Stimulated activated CD4-positive, alpha-beta T cell treated with anti-CD3 and anti-CD28 coated beads, Interleukin-1b, Interleukin-23, amount 100 ng/mL, for 1 hour (primary cell): ENCODE results near the gene JPH4.

Experiments used
- DNase-seq, 2 donors: peaks; one replicate each; pipeline ENCODE4 v3.0.0-alpha.2; 2020; ENCODE audit warnings: low read depth in 2 of 2

Gene JPH4

DNA sequence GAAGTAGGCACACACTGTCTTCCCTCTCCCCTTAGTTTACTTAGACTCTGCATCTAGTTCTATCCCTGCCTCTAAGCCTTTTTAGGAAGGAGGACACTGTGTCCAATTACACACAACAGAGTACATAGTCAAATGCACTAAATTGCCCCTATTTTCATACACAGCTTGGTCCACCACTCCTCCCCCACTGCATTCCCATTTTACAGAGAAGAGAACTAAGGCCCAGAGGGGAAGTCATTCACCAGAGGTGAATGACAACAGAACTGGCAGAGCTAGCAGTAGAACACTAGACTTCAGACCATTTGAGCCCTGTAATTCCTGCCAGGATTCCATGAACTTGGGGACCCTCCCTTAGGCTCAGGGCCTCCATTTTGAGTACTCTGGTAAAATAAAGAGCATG is 1.1 kb upstream of the JPH4 start:
- DNase-seq: no peak

DNA sequence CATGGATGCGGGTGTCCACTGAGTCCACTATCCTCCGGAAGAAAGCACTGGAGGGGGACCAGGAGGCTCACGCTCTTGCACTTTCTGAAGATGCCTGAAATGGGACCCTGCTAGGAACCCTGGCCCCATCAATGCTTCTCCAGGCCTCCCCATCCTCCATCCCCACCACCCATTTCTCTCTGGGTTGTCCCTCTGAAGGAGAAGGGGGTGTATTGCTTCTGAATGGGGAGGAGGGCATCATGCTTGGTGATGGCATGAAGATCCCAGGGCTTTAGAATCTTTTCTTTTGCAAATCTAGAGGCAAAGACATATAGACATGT is 681 bp upstream of the JPH4 start:
- DNase-seq: no peak

DNA sequence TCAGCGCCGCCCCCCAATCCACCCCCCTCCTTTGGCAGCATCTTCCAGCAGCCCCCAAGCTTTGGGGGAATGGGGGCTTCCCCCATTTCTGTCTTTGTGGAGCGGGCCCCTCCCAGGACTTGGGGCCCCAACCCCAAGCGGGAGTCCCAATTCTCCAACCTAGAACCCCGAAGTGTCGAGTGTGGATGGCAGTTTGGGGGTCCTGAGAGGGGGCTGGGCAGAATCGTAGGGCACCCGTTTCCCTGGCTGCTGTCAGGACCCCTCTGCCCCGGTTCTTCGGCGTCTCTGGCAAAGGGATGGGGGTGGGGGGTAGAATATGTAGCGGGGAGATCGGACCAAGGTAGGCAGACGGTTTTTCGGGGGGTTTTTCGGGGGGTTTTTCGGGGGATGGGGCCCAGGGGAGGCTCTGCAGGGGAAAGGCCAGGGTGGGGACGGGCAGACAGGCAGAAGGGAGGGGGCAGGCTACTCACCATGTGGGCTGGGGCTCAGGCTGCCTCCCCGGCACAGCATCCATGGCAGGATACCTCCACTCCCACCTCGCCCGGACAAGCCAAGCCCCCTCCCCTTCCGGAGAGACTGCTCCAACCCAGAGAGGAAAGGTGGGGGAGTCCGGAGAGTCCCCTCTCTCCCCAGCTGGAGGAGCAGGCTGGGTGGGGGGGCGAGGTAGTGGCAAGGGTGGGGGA is 739 bp downstream of the JPH4 start:
- no peak for DNase-seq

DNA sequence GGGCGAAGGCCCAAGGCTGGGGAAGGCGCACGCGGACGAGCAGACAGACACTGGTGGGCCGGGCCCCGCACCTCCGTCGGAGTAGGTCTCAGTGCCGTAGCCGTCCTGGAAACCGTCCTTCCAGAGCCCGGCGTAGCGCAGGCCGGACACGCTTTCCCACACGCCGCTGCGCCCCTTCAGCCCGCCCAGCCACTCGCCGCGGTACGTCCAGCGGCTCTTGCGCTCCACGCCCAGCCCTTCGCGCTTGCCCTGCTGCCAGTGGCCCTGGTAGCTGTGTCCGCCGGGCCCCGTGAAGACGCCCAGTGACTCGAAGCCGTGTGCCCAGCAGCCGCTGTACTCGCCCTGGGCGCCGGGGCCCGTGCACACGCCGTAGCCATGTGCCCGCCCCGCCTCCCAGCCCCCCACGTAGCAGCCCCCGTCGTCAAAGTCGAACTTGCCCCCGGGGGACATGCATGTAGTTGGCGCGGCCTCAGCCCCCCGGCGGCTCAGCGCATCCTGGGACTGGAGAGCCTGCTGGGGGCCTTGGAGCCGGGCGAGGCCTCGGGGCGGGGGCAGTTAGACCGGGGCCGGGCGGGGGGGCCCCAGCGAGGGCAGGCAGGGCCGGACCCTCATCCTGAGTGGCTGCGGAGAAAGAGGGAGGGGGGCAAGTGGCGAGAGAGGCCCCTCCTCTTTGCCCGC is 1.4 kb downstream of the JPH4 start:
- DNase-seq: no peak

DNA sequence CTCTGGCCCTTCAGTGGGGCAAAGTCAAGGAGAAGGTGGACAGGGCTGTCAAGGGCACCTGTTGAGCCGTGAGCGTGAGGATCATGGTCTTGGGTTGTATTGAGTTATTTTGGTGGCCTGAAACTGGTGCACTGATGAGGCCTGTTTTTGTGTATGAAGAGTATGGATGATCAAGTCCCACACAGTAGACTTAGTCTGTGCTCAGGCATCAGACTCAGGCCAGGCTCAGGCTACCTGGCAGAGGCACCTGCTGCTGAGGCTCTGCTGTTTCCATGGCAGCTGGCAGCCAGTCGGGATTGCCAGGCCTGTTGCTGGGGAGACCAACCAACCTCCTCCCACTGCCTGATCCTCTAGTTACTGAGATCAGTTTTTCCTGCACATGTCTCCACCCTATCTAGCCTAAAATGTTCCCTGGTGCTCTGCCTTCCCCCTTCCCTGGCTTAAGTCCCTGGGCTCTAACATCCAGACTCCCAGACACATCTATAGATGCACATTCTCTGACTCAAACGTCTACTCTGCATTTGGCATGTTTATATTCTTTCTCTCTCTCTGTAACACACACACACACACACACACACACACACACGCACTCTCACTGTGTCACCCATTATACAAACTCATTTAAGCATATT is 5.1 kb downstream of the JPH4 start:
- DNase-seq: no peak

DNA sequence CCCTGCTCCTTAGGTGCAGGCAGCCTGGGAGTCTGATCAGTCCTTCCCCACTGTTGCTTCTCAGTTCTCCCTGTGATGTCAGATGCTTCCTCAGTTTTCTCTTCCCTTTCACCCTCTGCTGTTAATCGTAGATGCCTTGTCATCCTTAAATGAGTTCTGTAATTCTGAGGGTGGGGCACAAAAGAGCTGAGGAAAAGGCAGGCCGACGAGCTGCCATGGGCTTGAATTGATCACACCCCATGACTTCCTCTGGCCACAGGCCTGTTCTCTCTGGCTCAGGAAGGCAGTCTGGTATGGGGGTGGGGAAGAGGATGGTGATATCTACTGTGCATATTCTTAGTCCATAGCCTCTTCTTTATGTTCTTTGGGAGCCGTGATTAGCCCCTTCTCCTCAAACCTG is 5.8 kb downstream of the JPH4 start:
- no peak for DNase-seq

DNA sequence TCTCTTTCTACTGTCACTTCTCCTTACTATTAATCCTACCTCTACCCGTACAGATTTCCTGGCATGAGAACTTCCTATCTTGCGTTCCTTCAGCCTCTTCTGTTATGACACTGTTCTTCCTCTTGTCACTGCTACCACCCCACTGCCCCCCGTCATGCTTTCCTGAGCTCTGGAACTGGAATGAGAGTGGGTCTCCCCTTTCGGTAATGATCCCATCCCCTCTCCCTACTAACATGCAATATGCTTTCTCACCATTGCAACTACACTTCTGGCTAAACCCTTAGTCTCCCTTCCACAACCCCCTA is 6.1 kb downstream of the JPH4 start:
- DNase-seq: no peak

DNA sequence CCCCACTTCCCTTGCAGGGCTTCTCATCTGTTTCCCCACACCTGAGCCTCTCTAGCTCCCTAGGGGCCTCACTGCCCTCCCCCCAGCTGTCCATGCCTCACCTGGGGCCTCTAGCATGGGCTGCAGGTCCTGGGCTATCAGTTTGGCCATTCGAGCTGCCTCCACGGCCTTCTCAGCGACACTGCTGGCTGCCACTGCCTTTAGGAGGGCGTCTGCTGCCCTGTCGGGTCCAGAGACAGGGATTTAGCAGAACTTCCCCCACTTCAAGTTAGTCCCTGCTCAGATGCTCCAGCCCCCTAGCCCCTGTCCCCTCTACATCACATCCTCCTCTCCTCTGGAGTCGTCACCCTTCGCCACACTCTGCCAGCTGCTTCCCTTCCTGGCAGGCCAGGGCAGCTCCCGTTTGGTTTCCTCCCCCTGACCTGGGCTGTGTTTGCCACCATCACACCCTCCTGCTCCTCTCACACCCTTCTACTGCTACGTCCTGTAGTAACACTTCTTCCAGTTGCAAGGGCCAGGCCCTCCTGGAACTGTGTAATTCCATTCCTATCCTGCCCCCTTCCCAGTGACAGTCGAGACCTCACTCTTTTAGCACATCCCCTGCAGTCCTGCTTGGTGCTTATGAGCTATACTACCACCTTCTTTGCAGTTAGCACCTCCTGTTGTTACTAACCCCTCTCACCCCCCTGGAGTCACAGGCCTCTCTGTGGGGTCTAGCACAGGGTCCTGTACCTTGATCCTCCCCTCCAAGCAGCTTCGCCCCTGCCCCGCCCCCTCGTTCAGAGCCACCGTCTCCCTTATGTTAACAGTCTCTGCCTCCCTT is 6.7 kb downstream of the JPH4 start:
- DNase-seq: no peak

DNA sequence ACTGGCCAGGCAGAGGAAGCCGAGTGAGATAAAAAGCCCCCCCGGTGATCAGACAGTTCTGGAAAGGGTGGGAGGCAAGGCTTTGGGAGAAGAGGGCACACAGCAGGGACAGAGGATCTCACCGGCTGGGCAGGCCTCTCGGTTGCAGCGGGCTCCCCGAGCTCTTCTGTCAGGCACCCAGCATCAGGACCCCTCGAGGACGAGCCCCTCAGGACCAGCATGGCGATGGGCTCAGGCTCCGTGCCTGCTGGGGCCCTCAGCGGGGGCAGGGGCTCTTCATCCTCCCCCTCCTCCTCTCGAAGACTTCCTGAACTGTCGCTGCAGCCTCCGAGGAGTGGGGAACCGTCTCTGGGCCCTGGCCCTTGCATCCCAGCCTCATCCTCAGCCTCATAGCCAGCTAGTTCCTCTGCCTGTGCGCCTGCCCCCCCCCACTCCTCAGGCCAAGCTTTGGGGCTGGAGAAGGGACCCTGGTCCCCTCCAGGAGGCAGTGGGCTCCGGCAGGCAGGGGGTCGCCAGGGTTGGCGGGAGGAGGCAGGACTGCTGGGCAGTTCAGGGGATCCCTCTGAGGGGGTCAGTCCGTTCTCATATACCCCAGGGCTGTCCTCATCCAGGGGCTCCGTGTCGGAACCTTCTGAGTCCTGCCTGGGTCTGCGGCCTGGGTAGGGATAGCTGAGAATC is 7.6 kb downstream of the JPH4 start:
- DNase-seq: no peak

DNA sequence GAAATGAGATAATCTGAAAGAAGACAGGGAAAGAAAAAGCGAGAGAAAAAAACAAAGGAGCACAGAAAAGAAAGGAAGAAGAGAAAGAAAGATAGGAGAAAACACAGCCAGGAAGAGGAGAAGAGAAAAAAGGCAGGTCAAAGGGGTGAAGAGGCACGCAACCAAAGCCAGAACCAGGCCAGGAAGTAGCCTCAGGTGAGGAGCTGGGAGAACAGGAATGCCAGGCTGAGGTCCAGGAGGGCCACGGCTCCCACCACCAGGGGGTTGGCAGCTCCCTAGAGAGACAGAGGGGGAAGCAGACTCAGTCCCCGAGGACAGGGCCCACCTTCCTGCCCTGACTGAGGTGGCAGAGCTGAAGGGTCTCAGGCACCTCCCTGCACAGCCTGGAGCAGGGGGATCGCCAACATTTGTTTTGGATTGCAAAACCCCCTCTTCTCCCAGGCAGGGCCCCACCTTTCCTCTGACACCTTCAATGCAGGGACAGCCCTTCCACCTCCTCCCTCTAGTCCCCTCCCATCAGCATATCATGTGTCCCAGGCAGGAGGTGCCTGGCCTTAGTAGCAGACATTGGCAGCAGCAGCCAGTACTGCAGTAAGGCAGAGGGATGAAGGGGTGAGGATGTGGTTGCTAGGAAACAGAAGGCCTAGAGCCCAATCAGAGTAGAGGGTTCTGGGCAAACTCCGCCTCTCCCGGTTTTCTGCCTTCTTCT is 9.0 kb downstream of the JPH4 start:
- no peak for DNase-seq

DNA sequence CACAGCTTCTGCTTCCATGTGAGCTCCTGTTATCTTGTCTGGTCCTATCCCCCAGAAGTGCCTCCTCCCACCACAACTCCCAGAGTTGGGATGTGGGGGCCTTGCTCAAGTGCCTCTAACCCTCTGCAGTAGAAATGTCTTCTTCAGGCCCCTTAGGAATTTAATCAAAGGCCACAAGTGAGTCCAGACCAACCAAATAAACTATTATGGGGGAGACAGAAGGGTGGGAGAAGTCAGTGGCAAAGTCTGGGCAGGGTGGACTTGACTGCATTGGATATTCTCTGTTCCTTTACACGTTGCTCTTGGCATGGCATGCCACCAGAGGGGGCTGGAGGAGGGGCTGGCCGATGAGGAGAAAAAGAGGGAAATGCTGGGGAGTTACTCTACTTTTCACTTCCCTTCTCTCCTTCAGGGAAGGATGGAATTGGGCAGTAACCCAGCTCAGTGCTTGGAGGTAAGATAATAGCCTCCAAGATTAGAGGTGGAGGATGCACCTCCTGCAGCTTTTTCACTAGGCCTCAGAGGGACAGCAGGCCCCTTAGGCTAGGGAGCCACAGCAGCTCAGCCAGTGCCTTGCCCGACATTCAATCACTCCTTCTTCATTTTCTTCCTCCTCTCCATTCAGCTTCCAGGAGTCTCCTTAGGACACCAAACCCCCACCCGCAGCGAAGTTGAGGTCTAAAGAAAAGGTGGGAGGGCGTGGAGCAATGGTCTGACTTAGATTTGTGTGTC is 9.8 kb downstream of the JPH4 start:
- no peak for DNase-seq

DNA sequence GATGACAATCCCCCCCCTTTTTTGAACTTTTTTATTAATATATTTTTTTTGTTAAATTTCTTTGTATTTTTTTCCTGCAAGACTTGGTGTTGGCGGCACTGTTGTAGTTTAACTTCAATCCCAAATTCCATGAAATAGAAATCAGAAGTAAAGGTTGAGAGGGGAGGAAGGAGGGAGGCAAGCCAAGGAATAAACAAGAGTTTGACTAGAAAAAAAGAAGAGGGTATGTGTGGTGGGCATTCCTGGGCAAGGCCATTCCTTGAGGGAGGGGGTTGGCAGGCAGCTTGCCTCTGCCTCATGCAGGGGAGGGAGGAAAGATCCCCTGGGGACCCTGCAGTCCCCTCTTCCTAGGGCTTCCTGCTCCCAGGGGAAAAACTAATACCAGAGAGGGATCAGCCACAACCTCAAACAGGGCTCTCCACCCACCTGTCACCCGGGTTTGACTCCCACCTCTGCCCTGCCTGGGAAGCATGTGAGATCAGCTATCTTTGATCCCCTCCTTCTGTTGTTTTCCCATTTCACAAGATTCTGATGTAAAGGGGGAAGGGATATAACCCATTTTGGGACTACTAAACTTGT is 10.5 kb downstream of the JPH4 start:
- DNase-seq: no peak

DNA sequence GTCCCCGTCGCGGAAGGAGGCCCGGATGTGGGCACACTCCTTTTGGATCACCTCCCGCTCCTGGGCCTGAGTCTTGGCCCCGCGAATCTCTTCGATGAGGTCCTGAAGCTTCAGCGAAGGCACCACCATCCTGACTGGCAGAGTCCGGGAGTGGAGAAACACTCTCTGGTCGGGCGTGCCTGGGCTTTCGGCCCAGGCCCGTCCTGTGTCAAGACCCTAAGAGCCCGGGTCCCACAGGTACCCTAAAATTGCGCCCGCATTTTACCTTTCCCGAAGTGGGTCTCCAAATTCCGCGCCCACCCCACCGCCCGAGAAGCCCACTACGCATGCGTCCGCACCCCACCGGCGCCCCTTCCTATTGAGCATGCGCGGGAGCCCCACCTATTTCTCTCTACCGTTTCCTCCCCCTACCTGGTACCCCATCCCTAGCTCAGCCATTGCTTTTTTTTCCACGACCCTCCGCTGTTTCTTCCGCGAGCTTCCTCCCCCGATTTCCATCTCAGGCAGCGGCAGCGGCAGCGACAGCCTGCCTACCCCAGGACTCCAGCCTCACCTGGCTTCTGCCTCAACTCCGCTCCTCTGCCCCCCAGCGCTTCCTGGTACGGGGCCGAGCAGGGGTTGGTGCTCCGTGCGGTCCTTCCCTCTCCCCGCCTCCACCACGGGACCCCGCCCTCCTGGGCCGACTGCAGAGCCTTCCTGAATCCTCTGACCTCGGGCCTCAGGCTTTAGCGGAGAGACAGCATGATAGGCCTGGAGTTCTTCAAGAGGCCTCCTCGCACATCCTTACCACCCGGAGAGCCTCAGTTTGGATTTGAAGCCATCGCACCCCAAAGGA is 11.2 kb downstream of the JPH4 start, which contains the start of gene AP1G2:
TSS of gene AP1G2 (minus strand) at position 606 of the 835 bp plus-strand sequence. CDS start at position 129, 477 bp downstream.
- DNase-seq: peak; percentile 55 to 63

DNA sequence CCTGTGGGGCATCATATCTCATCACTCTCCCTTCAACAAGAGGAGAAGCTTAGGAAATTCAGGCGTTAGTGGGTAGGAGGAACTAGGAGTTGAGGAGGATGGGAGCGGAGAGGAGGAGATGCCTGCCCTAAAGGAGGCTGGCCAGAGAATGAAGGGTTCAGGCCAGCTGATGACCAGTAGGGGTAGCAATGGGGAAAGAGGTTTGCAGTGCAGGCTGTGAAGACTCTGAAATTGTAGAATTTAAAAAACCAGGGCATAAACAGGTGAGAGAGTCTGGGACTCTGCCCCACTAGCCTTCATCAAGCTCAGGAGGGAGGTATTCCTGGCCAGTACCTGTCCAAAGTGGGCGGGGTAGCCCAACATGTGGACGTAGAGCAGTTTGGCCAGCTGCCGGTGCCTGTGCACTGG is 11.8 kb downstream of the JPH4 start:
- no peak for DNase-seq

DNA sequence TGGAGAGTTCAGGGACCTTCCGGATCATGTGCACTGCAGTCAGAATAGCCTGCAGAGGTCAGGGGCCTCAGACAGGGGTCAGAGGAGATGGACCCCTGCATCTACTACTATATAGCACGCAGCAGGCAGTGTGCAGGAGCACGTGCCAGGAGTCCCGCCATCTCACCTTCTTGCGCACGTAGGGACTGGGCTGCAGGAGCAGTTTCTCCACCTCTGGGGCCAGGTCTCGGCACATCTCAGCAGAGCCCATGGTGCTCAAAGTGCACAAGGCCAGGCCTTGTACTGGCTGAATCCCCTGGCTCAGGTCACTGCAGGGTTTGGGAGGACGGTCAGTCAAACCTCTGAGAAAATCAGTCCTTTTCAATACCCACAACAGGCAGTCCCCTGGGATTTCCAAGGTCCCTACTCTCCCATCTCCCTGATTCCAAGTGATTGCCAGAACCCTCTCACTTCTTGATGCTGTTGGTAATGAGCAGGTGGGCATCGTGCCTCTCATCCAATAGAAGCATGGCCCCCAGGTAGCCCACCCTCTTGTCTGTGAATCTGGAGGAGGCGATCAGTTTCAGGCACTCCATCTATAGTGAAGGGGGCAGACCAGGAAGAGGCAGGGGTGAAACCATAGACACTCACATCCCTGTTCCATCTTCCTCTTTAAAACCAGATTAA is 12.3 kb downstream of the JPH4 start:
- DNase-seq: no peak

DNA sequence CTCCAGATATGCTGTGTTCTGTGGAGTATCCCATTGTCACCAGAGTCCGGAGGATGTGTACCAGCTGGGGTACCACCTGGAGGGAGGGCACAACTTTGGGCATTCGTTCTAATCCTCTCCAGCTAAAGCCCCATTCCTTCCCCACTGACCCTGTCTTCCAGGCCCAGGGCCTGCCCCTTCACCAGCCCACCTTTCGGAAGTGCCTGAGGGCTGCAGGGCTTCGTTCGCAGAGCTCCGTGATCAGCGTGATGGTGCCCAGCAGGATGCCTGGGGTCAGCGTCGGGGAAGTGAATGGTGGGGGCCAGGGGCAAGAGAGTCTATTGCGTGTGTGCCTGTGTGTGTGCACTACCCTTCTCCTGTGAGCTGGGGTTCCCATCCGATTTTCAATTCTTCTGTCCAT is 13.0 kb downstream of the JPH4 start:
- no peak for DNase-seq

DNA sequence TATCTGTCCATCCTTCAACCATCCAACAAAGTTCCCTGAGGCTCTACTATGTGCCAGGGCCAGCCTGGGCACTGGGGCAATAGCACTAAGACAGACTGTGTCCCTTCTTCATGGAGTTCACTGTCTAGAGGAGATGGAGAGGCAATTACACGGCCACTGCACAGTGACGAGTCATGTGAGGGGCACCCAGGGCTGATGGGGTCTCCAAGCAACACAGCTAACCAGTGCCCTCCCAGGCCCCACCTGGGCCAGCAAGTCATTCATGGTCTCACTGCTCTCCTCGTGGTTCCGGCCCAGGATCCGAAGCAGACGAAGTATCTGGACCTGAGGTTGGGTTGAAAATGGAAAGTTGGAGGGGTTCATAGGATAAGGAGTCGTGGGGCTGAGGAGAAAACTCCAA is 13.7 kb downstream of the JPH4 start:
- no peak for DNase-seq

DNA sequence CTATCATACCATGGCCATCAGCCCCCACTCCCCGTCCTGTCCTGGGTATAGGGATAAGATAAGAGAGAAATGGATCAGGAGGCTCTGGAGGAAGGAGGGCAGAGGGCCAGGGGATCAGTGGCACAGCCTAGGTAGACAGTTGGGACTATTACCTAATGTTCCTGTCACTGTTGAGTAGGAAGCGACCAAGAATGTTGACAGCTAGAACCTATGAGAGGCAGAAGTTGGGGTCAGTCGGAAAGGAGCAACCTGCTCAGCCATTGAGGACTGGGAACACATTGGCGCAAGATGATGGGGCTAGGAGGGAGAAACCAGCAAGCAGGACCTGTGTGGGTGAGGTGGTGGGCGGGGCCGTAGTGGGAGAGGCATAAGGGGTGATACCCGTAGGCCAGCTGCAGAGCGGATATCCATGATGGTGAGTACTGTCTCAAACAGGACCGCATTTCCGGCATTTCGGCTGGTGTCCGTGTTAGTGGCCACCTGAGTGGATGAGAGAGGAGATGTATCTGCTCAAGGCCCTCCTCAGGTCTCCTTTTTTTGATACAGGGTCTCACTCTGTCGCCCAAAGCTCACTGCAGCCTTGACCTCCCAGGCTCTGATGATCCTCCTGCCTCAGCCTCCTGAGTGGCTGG is 14.3 kb downstream of the JPH4 start:
- DNase-seq: no peak
